Activated naive CD4-positive, alpha-beta T cell treated with anti-CD3 and anti-CD28 coated beads, Interleukin-2, amount 50 U/mL, for 72 hours (primary cell): Measurements from ENCODE around the gene SLC25A38. TPM values are rescaled to one million over a fixed set of nuclear protein-coding genes. Genes with fewer than 3 reads are reported as not detected.

ENCODE experiments used
- ATAC-seq, 2 donors: fragments of 150-1000 bp; cut with Tn5 transposase; 2 replicates each; pipeline ENCODE4 v1.10.0; 2021; ENCODE audit warnings: mild to moderate bottlenecking in 2 of 2, moderate library complexity in 2 of 2
- DNase-seq, 2 donors: peaks; one replicate each; pipeline ENCODE4 v3.0.0; 2021 to 2022; ENCODE audit warnings: low spot score in 2 of 2
- H3K27ac Mint-ChIP-seq, 2 donors: one replicate each; pipeline ENCODE4 v1.8.0; 2022; ENCODE audit warnings: mild to moderate bottlenecking in 2 of 2, mixed read lengths in 2 of 2
- H3K36me3 Mint-ChIP-seq, 2 donors: one replicate each; pipeline ENCODE4 v1.8.0; 2022; ENCODE audit warnings: mixed read lengths in 2 of 2
- H3K9me3 Mint-ChIP-seq, 2 donors: one replicate each; pipeline ENCODE4 v1.8.0; 2022; ENCODE audit warnings: mixed read lengths in 2 of 2
- total RNA-seq, 2 donors: library from RNA; stranded (reverse); gene quantifications; one replicate each; pipeline ENCODE4 v1.2.3, GENCODE V29; 2022

Gene SLC25A38
- total RNA-seq, 2 donors from 2014 or later, result 21.2 to 25.3 TPM

DNA sequence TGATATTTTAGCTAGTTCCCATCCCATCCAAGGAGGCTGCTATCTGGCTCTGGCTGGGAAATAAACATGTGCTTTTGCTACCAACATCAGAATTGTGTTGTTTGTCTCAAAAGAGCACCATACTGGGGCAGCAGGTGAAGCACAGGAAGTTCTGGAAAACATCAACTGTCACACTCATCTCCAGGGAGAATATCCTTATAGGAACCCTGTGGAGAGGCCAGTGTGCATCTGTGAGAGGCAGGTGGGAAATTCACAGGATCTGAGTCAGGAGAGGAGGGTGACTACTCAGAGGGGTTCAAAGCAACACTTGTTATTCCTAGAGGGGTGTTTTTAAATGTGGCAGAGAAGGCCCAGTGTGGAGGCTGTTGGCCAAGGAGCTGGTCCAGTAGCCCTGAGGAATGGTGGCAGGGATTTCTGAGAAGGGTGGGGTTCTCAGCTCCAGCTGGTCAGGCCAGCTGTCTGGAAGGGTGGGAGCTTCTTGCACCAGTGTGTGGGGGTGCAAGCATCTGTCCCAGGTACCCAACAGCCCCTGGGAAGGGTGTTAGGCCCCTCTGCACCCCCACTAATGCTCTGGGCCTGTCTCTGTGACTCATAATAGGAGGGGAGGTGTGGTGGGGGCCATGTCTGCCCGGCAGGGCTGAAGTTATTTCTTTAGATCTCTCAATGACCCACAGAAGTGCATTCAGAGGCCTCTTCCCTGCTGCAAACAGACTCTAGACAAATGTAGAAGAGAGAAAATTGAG is 52.0 kb downstream of the SLC25A38 start:
- Mint-ChIP-seq H3K36me3 (no peaks in the 10 kb centered on the region), H3K27ac (no peak overlapping the region), H3K9me3 (no peaks in the 10 kb centered on the region)
- no peak for DNase-seq
- ATAC-seq, result no peak

GRCh38 chr3:39438880-39439279 is 55.7 kb downstream of the SLC25A38 start:
- no peaks in the 10 kb centered on the region for H3K36me3 Mint-ChIP-seq
- H3K27ac Mint-ChIP-seq, result no peak overlapping the region
- DNase-seq (no peak), ATAC-seq (no peak)
- H3K9me3 Mint-ChIP-seq, result no peaks in the 10 kb centered on the region

DNA sequence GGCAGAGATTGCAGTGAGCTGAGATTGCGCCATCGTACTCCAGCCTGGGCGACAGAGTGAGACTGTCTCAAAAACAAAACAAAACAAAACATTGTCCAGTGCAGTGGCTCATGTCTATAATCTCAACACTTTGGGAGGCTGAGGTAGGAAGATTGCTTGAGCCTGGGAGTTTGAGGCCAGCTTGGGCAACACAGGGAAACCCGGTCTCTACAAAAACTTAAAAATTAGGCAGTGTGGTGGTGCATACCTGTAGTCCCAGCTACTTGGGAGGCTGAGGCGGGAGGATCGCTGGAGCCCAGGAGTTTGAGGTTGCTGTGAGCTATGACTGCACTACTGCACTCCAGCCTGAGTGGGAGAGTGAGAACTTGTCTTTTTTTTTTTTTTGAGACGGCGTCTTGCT is 57.1 kb downstream of the SLC25A38 start:
- no peak overlapping the region for H3K27ac Mint-ChIP-seq

GRCh38 chr3:39443530-39443929 is 60.4 kb downstream of the SLC25A38 start:
- H3K36me3 Mint-ChIP-seq, result no peaks in the 10 kb centered on the region
- no peak for DNase-seq
- no peak overlapping the region for H3K27ac Mint-ChIP-seq
- no peak for ATAC-seq
- H3K9me3 Mint-ChIP-seq, result no peaks in the 10 kb centered on the region

More for the DNA sequence above, 57.1 kb downstream of the SLC25A38 start:
- ATAC-seq, result no peak
- no peaks in the 10 kb centered on the region for H3K9me3 Mint-ChIP-seq
- no peaks in the 10 kb centered on the region for H3K36me3 Mint-ChIP-seq
- DNase-seq, result no peak

DNA sequence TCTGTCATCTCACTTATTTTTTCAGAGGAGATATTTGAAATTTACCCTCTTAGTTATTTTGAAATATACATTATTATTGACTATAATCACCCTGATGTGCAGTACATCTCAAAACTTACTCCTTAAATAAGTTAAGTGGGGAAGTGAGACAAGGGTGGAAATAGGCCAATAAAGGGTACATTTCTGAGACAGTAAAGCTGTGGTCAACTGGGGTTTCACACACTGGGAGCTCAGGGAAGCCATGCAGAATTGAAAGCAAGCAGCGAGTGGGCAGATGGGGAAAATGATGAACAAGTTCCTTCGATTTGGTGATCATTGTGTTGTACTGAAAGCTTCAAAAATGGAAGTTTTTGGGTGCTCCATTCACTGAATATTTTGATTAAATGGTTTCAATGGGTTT is 62.8 kb downstream of the SLC25A38 start:
- no peaks in the 10 kb centered on the region for H3K9me3 Mint-ChIP-seq
- ATAC-seq (no peak), DNase-seq (no peak)
- H3K36me3 Mint-ChIP-seq, result no peaks in the 10 kb centered on the region
- no peak overlapping the region for H3K27ac Mint-ChIP-seq

DNA sequence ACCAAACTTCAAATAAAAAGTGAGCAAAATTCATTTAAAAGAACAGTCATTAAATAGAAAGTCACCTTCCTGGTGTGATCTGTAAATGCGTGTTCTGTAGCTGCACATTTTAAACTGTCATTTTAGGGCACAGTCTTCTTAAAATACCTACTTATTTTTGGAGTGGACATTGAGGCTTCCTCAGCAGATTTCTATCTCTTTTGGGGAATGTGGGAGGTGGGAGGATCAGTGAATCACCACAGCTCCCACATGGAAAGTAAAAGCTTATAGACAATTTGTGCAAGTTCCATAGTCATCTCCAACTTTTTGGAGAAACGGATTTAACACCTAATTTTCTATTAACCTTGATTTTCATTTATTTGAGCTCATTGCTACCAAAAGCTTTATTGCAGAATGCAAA is 63.3 kb downstream of the SLC25A38 start:
- no peaks in the 10 kb centered on the region for H3K9me3 Mint-ChIP-seq
- DNase-seq, result no peak
- no peaks in the 10 kb centered on the region for H3K36me3 Mint-ChIP-seq
- ATAC-seq, result no peak
- no peak overlapping the region for H3K27ac Mint-ChIP-seq

Other genes with a start within 250 kb of the SLC25A38 start
- gene CSRNP1, start 229.8 kb upstream of the SLC25A38 start, total RNA-seq, result 10 to 100 TPM; 72.9 to 87.1 TPM
- gene XIRP1, start 190.8 kb upstream of the SLC25A38 start, total RNA-seq, result 1 to 10 TPM in 1 of 2 donors, under 1 TPM in 1; 0.14 to 4.1 TPM
- gene CX3CR1, start 103.3 kb upstream of the SLC25A38 start, total RNA-seq, result under 1 TPM; 0.23 to 0.25 TPM
- gene CCR8, start 53.7 kb upstream of the SLC25A38 start, total RNA-seq, result under 1 TPM; 0.36 to 0.53 TPM
- 1,000 to 10,000 TPM; 2,574 to 3,520 TPM for gene RPSA, start 23.4 kb downstream of the SLC25A38 start, total RNA-seq
- not detected for gene MOBP, start 84.3 kb downstream of the SLC25A38 start, total RNA-seq